ENCODE results near the gene HES4. TPM values are rescaled to one million over a fixed set of nuclear protein-coding genes. Genes with fewer than 3 reads are reported as not detected.
A peak's percentile ranks its signal among the peaks of the same experiment; 100 is the strongest.

Gene HES4
- total and polyA plus RNA-seq, 8 donors = 4.0 to 212 (median 29.3) TPM; not detected in 1

DNA sequence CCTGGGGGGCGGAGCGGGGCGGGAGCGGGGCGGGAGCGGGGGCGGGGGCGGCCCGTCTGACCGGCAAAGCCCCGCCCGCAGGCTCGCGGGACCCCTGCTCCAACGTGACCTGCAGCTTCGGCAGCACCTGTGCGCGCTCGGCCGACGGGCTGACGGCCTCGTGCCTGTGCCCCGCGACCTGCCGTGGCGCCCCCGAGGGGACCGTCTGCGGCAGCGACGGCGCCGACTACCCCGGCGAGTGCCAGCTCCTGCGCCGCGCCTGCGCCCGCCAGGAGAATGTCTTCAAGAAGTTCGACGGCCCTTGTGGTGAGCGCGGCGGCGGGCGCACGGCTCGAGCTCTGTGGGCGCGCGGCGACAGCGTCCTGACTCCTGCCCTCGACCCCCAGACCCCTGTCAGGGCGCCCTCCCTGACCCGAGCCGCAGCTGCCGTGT lies 41.2 kb upstream of the HES4 start:
- peaks cover 0 to 45% (median 7%) of the 10 kb centered on the region in 3 donors for H3K27me3 ChIP-seq
- peaks cover 3 to 54% (median 34%) of the 10 kb centered on the region in 4 donors for H3K36me3 ChIP-seq
- H3K9me3 ChIP-seq = no peaks in the 10 kb centered on the region
- H3K4me1 ChIP-seq = peaks cover 14 to 24% (median 19%) of the 10 kb centered on the region in 4 donors
- peak in 1 of 2 donors; percentile 58 for DNase-seq
- TF ChIP-seq, protein P1, sequence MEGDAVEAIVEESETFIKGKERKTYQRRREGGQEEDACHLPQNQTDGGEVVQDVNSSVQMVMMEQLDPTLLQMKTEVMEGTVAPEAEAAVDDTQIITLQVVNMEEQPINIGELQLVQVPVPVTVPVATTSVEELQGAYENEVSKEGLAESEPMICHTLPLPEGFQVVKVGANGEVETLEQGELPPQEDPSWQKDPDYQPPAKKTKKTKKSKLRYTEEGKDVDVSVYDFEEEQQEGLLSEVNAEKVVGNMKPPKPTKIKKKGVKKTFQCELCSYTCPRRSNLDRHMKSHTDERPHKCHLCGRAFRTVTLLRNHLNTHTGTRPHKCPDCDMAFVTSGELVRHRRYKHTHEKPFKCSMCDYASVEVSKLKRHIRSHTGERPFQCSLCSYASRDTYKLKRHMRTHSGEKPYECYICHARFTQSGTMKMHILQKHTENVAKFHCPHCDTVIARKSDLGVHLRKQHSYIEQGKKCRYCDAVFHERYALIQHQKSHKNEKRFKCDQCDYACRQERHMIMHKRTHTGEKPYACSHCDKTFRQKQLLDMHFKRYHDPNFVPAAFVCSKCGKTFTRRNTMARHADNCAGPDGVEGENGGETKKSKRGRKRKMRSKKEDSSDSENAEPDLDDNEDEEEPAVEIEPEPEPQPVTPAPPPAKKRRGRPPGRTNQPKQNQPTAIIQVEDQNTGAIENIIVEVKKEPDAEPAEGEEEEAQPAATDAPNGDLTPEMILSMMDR (IDR thresholded peaks at IDR 0.05) = no peak
- TF ChIP-seq POLR2AphosphoS5 (IDR thresholded peaks at IDR 0.05) = no peak
- no peak for TF ChIP-seq EP300 (IDR thresholded peaks at IDR 0.05)
- TF ChIP-seq POLR2A (IDR thresholded peaks at IDR 0.05) = no peak
- no peak overlapping the region for H3K27ac ChIP-seq
- peak overlapping the region in 3 of 4 donors; percentile 14 to 23 (median 22) for H3K4me3 ChIP-seq
- intact Hi-C loops (cut with DNase I; ENCODE audit: low total_unique reads) = no loop called here
- 55 to 92% (median 74%) methylated on average over 26 to 54 of the region's 60 CpGs for WGBS, 5 donors

DNA sequence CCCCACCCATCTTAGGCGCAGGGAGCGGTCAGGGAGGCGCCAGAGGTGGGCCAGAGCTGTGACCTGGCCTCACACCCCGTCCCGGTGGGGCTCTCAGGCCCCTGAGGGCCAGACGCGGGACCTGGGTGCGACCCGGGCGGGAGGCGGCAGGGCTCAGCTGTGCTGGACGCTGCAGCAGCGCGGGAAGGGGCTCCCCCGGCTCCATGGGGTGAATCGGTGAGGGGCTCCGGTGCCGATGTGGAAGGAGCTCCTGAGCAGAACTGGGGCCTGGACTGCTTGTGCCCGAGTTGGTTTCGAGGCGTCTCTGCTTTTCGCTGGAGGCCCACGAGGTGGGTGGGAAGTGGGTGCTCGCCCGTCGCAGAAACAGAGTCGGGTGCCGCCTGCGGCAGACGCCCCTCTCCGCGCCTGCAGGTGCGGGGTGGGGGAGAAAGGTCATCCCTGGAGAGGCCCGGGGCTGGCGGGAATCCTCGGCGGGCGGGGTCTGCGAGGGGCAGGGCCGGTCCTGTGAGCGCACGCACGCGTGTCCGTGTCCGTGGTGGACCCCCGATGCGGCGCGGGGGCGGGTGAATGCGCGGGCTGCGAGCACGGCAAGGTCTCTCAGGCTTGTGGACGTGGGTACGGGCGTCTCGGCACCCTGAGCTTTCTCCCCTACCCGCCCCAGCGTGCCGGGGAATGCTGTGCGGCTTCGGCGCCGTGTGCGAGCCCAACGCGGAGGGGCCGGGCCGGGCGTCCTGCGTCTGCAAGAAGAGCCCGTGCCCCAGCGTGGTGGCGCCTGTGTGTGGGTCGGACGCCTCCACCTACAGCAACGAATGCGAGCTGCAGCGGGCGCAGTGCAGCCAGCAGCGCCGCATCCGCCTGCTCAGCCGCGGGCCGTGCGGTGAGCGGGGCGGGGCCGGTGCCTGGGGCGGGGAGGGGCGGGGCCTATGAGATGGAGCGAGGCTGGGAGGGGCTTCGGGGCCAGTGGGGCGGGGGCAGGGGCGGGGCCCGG lies 40.4 kb upstream of the HES4 start:
- peak overlapping the region in 2 of 5 donors; percentile 8 to 46 for H3K27ac ChIP-seq
- H3K4me1 ChIP-seq = peaks cover 14 to 24% (median 19%) of the 10 kb centered on the region in 4 donors
- peak overlapping the region; percentile 41 to 58 (median 46) for H3K4me3 ChIP-seq
- intact Hi-C loops (cut with DNase I; ENCODE audit: low total_unique reads) = no loop called here
- peak; percentile 80 to 94 for DNase-seq
- H3K9me3 ChIP-seq = no peaks in the 10 kb centered on the region
- peaks cover under 1 to 54% (median 29%) of the 10 kb centered on the region in 4 donors for H3K36me3 ChIP-seq
- TF ChIP-seq POLR2A (IDR thresholded peaks at IDR 0.05) (no peak), EP300 (IDR thresholded peaks at IDR 0.05) (no peak), POLR2AphosphoS5 (IDR thresholded peaks at IDR 0.05) (peak in 2 of 3 donors; percentile 8 to 46)
- TF ChIP-seq, protein P1 (IDR thresholded peaks at IDR 0.05) = peak in 1 of 7 experiments; percentile 9
- peaks cover 0 to 53% (median 7%) of the 10 kb centered on the region in 3 donors for H3K27me3 ChIP-seq
- WGBS, 5 donors = 3 to 16% (median 4%) methylated on average over 28 to 99 of the region's 99 CpGs

- WGBS, 5 donors = 46 to 64% (median 52%) methylated on average over 15 to 17 of the region's 17 CpGs
- peaks cover 0 to 63% (median 12%) of the 10 kb centered on the region in 3 donors for H3K27me3 ChIP-seq
- TF ChIP-seq, protein P1 (IDR thresholded peaks at IDR 0.05) = no peak
- no peak for TF ChIP-seq EP300 (IDR thresholded peaks at IDR 0.05)
- TF ChIP-seq POLR2A (IDR thresholded peaks at IDR 0.05) = no peak
- TF ChIP-seq POLR2AphosphoS5 (IDR thresholded peaks at IDR 0.05) = no peak
- no peak overlapping the region for H3K27ac ChIP-seq
- peaks cover 0 to 46% (median 19%) of the 10 kb centered on the region in 4 donors for H3K36me3 ChIP-seq
- peak overlapping the region in 1 of 4 donors; percentile 47 for H3K4me3 ChIP-seq
- intact Hi-C loops (cut with DNase I; ENCODE audit: low total_unique reads) = no loop called here
- H3K9me3 ChIP-seq = no peaks in the 10 kb centered on the region
- DNase-seq = no peak
- H3K4me1 ChIP-seq = peaks cover 18 to 24% (median 22%) of the 10 kb centered on the region in 4 donors
Observed at GRCh38 chr1:1039145-1039910, 39.4 kb upstream of the HES4 start.

DNA sequence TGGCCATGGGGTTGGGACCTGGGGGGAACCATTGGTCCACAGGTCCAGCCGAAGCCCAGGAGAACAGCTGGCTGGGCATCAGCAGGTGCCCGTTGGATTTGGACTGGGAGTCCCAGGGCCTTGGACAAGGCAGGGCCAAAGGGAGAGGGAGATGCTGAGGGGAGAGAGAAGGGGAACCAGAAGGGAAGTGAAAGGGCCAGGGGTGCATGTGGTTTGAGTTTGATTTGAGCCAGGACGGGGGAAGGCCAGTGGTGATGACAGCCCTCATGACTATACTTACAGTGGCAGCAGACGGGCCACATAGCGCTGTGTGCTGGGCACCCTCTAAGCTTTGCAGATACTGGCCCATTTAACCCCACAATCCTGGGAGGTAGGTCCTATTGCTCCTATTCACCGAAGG lies 38.8 kb upstream of the HES4 start:
- TF ChIP-seq POLR2AphosphoS5 (IDR thresholded peaks at IDR 0.05) (no peak), EP300 (IDR thresholded peaks at IDR 0.05) (no peak), POLR2A (IDR thresholded peaks at IDR 0.05) (no peak)
- TF ChIP-seq, protein P1 (IDR thresholded peaks at IDR 0.05) = no peak
- Histone ChIP-seq H3K27me3 (peaks cover 0 to 69% (median 19%) of the 10 kb centered on the region in 3 donors), H3K9me3 (no peaks in the 10 kb centered on the region), H3K36me3 (peaks cover 0 to 39% (median 13%) of the 10 kb centered on the region in 4 donors), H3K4me3 (no peak overlapping the region), H3K27ac (no peak overlapping the region), H3K4me1 (peaks cover 24 to 31% (median 28%) of the 10 kb centered on the region in 4 donors)
- 82 to 91% (median 86%) methylated on average over 5 to 6 of the region's 6 CpGs for whole genome bisulfite sequencing, 5 donors
- DNase-seq = no peak
- intact Hi-C loops (cut with DNase I; ENCODE audit: low total_unique reads) = no loop called here

Data from stomach (tissue), 9 donors.